HG03159 (cell line): ENCODE measurements around the gene CD180.
A peak's percentile ranks its signal among the peaks of the same experiment; 100 is the strongest.
"Not testable (repeated sequence)": the region's sequence is repeated elsewhere in the genome, so short reads cannot be mapped to it uniquely, and the experiment has no call there.

ENCODE experiments used
- ATAC-seq: cut with Tn5 transposase; IDR thresholded peaks from one replicate; pipeline ENCODE4 v1.9.1; 2021; ENCODE audit warnings: mild to moderate bottlenecking, moderate library complexity; ENCODE audit not compliant: unreplicated experiment

CD180 gene

GRCh38 chr5:67189931-67190330 lies 6.7 kb downstream of the CD180 start:
- no peak for ATAC-seq

GRCh38 chr5:67189079-67189354 lies 7.6 kb downstream of the CD180 start:
- ATAC-seq: no peak

- no peak for ATAC-seq
Measured at GRCh38 chr5:67188274-67189078, 8.1 kb downstream of the CD180 start.

GRCh38 chr5:67187006-67187715 lies 9.4 kb downstream of the CD180 start:
- ATAC-seq: peak; percentile 78

GRCh38 chr5:67183859-67184258 lies 12.7 kb downstream of the CD180 start:
- ATAC-seq: no peak

GRCh38 chr5:67182301-67182790 lies 14.3 kb downstream of the CD180 start:
- no peak for ATAC-seq

GRCh38 chr5:67181648-67182221 lies 14.9 kb downstream of the CD180 start:
- ATAC-seq: no peak

GRCh38 chr5:67179697-67180361 lies 16.8 kb downstream of the CD180 start:
- ATAC-seq: no peak

GRCh38 chr5:67178966-67179365 lies 17.6 kb downstream of the CD180 start:
- ATAC-seq: no peak

GRCh38 chr5:67178085-67178484 lies 18.5 kb downstream of the CD180 start:
- no peak for ATAC-seq

- ATAC-seq: no peak
Measured at GRCh38 chr5:67176936-67177335, 19.7 kb downstream of the CD180 start.

- no peak for ATAC-seq
Measured at GRCh38 chr5:67173959-67174358, 22.6 kb downstream of the CD180 start.

- not testable (repeated sequence) for ATAC-seq
Measured at GRCh38 chr5:67173351-67173750, 23.2 kb downstream of the CD180 start.

- no peak for ATAC-seq
Measured at GRCh38 chr5:67170767-67171166, 25.8 kb downstream of the CD180 start.

- ATAC-seq: no peak
Measured at GRCh38 chr5:67168069-67168468, 28.5 kb downstream of the CD180 start.

GRCh38 chr5:67166460-67167285 lies 29.9 kb downstream of the CD180 start:
- ATAC-seq: peak; percentile 43

GRCh38 chr5:67165526-67166459 lies 30.8 kb downstream of the CD180 start:
- ATAC-seq: peak; percentile 91

GRCh38 chr5:67164856-67165525 lies 31.6 kb downstream of the CD180 start:
- no peak for ATAC-seq
